H1 (cell line): ENCODE measurements around the gene TGFB1I1. TPM values are rescaled to one million over a fixed set of nuclear protein-coding genes. Genes with fewer than 3 reads are reported as not detected.

Experiments used
- CTCF ChIA-PET: fragments of 300-600 bp; sonication (Branson Sonifier 250); formaldehyde crosslinking; loops from one replicate; lab custom pipeline; 2021; ENCODE audit not compliant: partially characterized antibody; lab: Charles Lee
- POLR2A ChIA-PET: fragments of 300-600 bp; sonication (Branson Sonifier 250); formaldehyde crosslinking; loops from one replicate; lab custom pipeline; 2021; ENCODE audit warnings: inconsistent platforms; ENCODE audit not compliant: partially characterized antibody; lab: Charles Lee
- DNase-seq, 2 experiments: peaks; one replicate each; pipeline versions ENCODE4 v3.0.0 to v3.0.0-alpha.2; 2010 to 2022; ENCODE audit warnings: low spot score in 2 of 2, low read depth in 1 of 2, mixed read lengths in 1 of 2
- FAIRE-seq: peaks from 2 replicates; lab custom pipeline; 2011; peaks lifted over from hg19 to GRCh38; lab: Jason Lieb, UNC
- H2AFZ ChIP-seq: 2 replicates; pipeline ENCODE4 v1.8.1; 2012; ENCODE audit warnings: low read length, inconsistent platforms
- H2AK5ac ChIP-seq: 2 replicates; pipeline ENCODE4 v1.6.1; 2013; ENCODE audit warnings: low read depth, low read length
- H2BK120ac ChIP-seq: replicated peaks from 2 replicates; pipeline ENCODE3; 2013; ENCODE audit warnings: low read depth, low read length, inconsistent platforms
- H2BK12ac ChIP-seq: 2 replicates; pipeline ENCODE4 v1.6.1; 2013; ENCODE audit warnings: low read depth, low read length
- H2BK15ac ChIP-seq: 2 replicates; pipeline ENCODE4 v1.6.1; 2013; ENCODE audit warnings: low read length
- H2BK20ac ChIP-seq: 2 replicates; pipeline ENCODE4 v1.6.1; 2013; ENCODE audit warnings: low read length
- H2BK5ac ChIP-seq: 2 replicates; pipeline ENCODE4 v1.6.1; 2013; ENCODE audit warnings: low read depth, low read length
- H3K14ac ChIP-seq: 2 replicates; pipeline ENCODE4 v1.6.1; 2013; ENCODE audit warnings: inconsistent platforms; ENCODE audit not compliant: insufficient read length
- H3K18ac ChIP-seq: 2 replicates; pipeline ENCODE4 v1.6.1; 2013; ENCODE audit warnings: low read length; ENCODE audit errors: extremely low read depth
- H3K23ac ChIP-seq: 2 replicates; pipeline ENCODE4 v1.6.1; 2013; ENCODE audit warnings: inconsistent platforms; ENCODE audit not compliant: insufficient read length
- H3K23me2 ChIP-seq: 2 replicates; pipeline ENCODE4 v1.6.1; 2013; ENCODE audit warnings: low read depth, low read length
- H3K27ac ChIP-seq: 2 replicates; pipeline ENCODE4 v1.6.1; 2011; ENCODE audit warnings: low read depth, low read length, inconsistent platforms
- H3K27me3 ChIP-seq, 4 experiments: replicated peaks in 1 of 4; 1 replicate in 1 of 4; 2 replicates in 3 of 4; pipeline versions ENCODE4 v1.6.1 to v1.8.1; 2011 to 2013; ENCODE audit warnings: low read length in 3 of 4, mild to moderate bottlenecking in 3 of 4, inconsistent platforms in 2 of 4, mixed read lengths in 2 of 4, moderate library complexity in 1 of 4; ENCODE audit not compliant: control insufficient read depth in 3 of 4, insufficient read depth in 3 of 4; ENCODE audit errors: extremely low read depth in 1 of 4
- H3K36me3 ChIP-seq, 4 experiments: 2 replicates each; pipeline versions ENCODE4 v1.6.1 to v1.8.1; 2011 to 2013; ENCODE audit warnings: mild to moderate bottlenecking in 4 of 4, low read length in 3 of 4, moderate library complexity in 2 of 4, control low read depth in 1 of 4, inconsistent platforms in 1 of 4; ENCODE audit not compliant: insufficient read depth in 4 of 4, control insufficient read depth in 2 of 4
- H3K4ac ChIP-seq: replicated peaks from 2 replicates; pipeline ENCODE3; 2013; ENCODE audit warnings: low read length, low read depth, mixed read lengths, inconsistent platforms; ENCODE audit not compliant: insufficient read length
- H3K4me1 ChIP-seq, 4 experiments: replicated peaks in 1 of 4; 1 replicate in 1 of 4; 2 replicates in 3 of 4; pipeline versions ENCODE4 v1.6.1 to v1.8.1; 2011 to 2013; ENCODE audit warnings: low read length in 3 of 4, inconsistent platforms in 2 of 4, mixed read lengths in 1 of 4; ENCODE audit not compliant: insufficient read depth in 4 of 4, control insufficient read depth in 3 of 4
- H3K4me2 ChIP-seq, 2 experiments: 2 replicates each; pipeline versions ENCODE4 v1.6.1 to v1.8.1; 2011 to 2013; ENCODE audit warnings: low read depth in 2 of 2, low read length in 2 of 2, control low read depth in 1 of 2, inconsistent platforms in 1 of 2, mild to moderate bottlenecking in 1 of 2; ENCODE audit not compliant: insufficient read depth in 1 of 2
- H3K4me3 ChIP-seq, 4 experiments: fragments of 200-600, 300-600 bp in 1 of 4; sonication (generic), shearing (Covaris generic), sonication (Bioruptor Twin) in 1 of 4; 2 replicates each; pipeline versions ENCODE4 v1.5.1 to v1.8.1; 2011 to 2016; ENCODE audit warnings: low read length in 4 of 4, low read depth in 3 of 4, control low read depth in 2 of 4, inconsistent platforms in 2 of 4, mild to moderate bottlenecking in 2 of 4, mixed read lengths in 1 of 4, moderate library complexity in 1 of 4; ENCODE audit not compliant: insufficient read depth in 2 of 4; ENCODE audit errors: extremely low read depth in 1 of 4
- H3K56ac ChIP-seq: replicated peaks from 2 replicates; pipeline ENCODE3; 2013; ENCODE audit warnings: low read depth, mild to moderate bottlenecking, mixed read lengths, low read length, inconsistent platforms; ENCODE audit not compliant: insufficient read length
- H3K79me1 ChIP-seq: 2 replicates; pipeline ENCODE4 v1.6.1; 2013; ENCODE audit warnings: low read depth, low read length, control low read depth
- H3K79me2 ChIP-seq, 2 experiments: 2 replicates each; pipeline versions ENCODE4 v1.6.1 to v1.8.1; 2012 to 2013; ENCODE audit warnings: low read length in 2 of 2, mild to moderate bottlenecking in 2 of 2, inconsistent platforms in 1 of 2; ENCODE audit not compliant: insufficient read depth in 2 of 2, control insufficient read depth in 1 of 2
- H3K9ac ChIP-seq, 4 experiments: replicated peaks in 1 of 4; 1 replicate in 1 of 4; 2 replicates in 3 of 4; pipeline versions ENCODE4 v1.6.1 to v1.8.1; 2011 to 2013; ENCODE audit warnings: low read depth in 3 of 4, low read length in 3 of 4, control low read depth in 2 of 4, mild to moderate bottlenecking in 2 of 4, moderate library complexity in 2 of 4, inconsistent platforms in 1 of 4; ENCODE audit errors: extremely low read depth in 1 of 4
- H3K9me3 ChIP-seq, 2 experiments: 2 replicates each; pipeline versions ENCODE4 v1.6.1 to v1.8.1; 2012 to 2013; ENCODE audit warnings: mild to moderate bottlenecking in 2 of 2, moderate library complexity in 2 of 2, control low read depth in 1 of 2, inconsistent platforms in 1 of 2, low read depth in 1 of 2, low read length in 1 of 2, mixed read lengths in 1 of 2; ENCODE audit not compliant: insufficient read depth in 2 of 2
- H4K20me1 ChIP-seq, 2 experiments: replicated peaks in 1 of 2; 2 replicates each; pipeline versions ENCODE3 to v1.8.1; 2011 to 2013; ENCODE audit warnings: inconsistent platforms in 2 of 2, low read length in 2 of 2, mild to moderate bottlenecking in 1 of 2; ENCODE audit not compliant: insufficient read depth in 2 of 2, control insufficient read depth in 1 of 2
- H4K5ac ChIP-seq: 2 replicates; pipeline ENCODE4 v1.6.1; 2013; ENCODE audit warnings: low read length, low read depth, mixed read lengths, inconsistent platforms; ENCODE audit not compliant: insufficient read length
- H4K8ac ChIP-seq: 2 replicates; pipeline ENCODE4 v1.8.0; 2013; ENCODE audit warnings: mild to moderate bottlenecking, moderate library complexity, low read length, inconsistent platforms; ENCODE audit not compliant: insufficient read depth; ENCODE audit errors: extremely low read depth
- H4K91ac ChIP-seq: replicated peaks from 2 replicates; pipeline ENCODE3; 2013; ENCODE audit warnings: low read length, mixed read lengths, inconsistent platforms; ENCODE audit not compliant: insufficient read length
- ASH2L ChIP-seq: fragments of 200-600, 300-600 bp; sonication (generic); IDR thresholded peaks from one replicate; pipeline ENCODE4 v1.7.1; 2017; ENCODE audit warnings: low read length
- BACH1 ChIP-seq: IDR thresholded peaks from 2 replicates; pipeline ENCODE4 v1.6.1; 2012; ENCODE audit warnings: low read length, improper control_type of control experiment
- BRCA1 ChIP-seq: IDR thresholded peaks from 2 replicates; pipeline ENCODE4 v1.6.1; 2012; ENCODE audit warnings: low read depth, low read length, improper control_type of control experiment
- CBX5 ChIP-seq: fragments of 300-800, 300-1000 bp; sonication (generic); IDR thresholded peaks from 2 replicates; pipeline ENCODE4 v1.7.1; 2016; ENCODE audit warnings: antibody characterized with exemption, low read length, low read depth
- CEBPB ChIP-seq: IDR thresholded peaks from 2 replicates; pipeline ENCODE4 v1.6.1; 2012; ENCODE audit warnings: low read depth, low read length
- CHD2 ChIP-seq: IDR thresholded peaks from 2 replicates; pipeline ENCODE4 v1.6.1; 2012; ENCODE audit warnings: low read length, improper control_type of control experiment
- JUND ChIP-seq: IDR thresholded peaks from 2 replicates; pipeline ENCODE4 v1.6.1; 2011; ENCODE audit warnings: mild to moderate bottlenecking, improper control_type of control experiment, low read length
- RBBP5 ChIP-seq: IDR thresholded peaks from 2 replicates; pipeline ENCODE4 v1.7.1; 2012; ENCODE audit warnings: low read depth, mild to moderate bottlenecking, inconsistent platforms, low read length, moderate library complexity, borderline replicate concordance
- SP2 ChIP-seq: IDR thresholded peaks from 2 replicates; pipeline ENCODE4 v1.6.1; 2012; ENCODE audit warnings: mild to moderate bottlenecking, low read length, inconsistent platforms
- SUZ12 ChIP-seq: fragments of 200-600 bp; sonication (generic); IDR thresholded peaks from 2 replicates; pipeline ENCODE4 v1.6.1; 2012; ENCODE audit warnings: mild to moderate bottlenecking, inconsistent platforms, low read length, moderate library complexity, mixed read lengths
- TAF1 ChIP-seq: IDR thresholded peaks from 2 replicates; pipeline ENCODE4 v1.6.1; 2011; ENCODE audit warnings: mild to moderate bottlenecking, low read depth, low read length
- WGBS, 2 experiments: shearing (Covaris generic) in 1 of 2; methylation state at CpG; one replicate each; pipeline versions ENCODE4 v1.1.6 to v1.1.7; 2013 to 2015; ENCODE audit warnings: low lambda C conversion rate in 2 of 2, mixed read lengths in 2 of 2, inconsistent platforms in 1 of 2, low coverage in 1 of 2, missing lambda C conversion rate in 1 of 2; ENCODE audit not compliant: insufficient replicate concordance in 2 of 2, insufficient coverage in 1 of 2, insufficient read length in 1 of 2; ENCODE audit errors: extremely low coverage in 1 of 2, missing lambda C conversion rate in 1 of 2; 5-methylcytosine and 5-hydroxymethylcytosine counted together
- polyA plus RNA-seq, 7 experiments: library from polyadenylated mRNA; depleted of rRNA in 3 of 7; stranded (reverse) in 5 of 7; unstranded in 2 of 7; fragments of >200 nt in 5 of 7; fragments of 200-250 nt in 2 of 7; gene quantifications; 1 replicate in 5 of 7; 2 replicates in 1 of 7; 4 replicates in 1 of 7; pipeline versions ENCODE4 v1.2.1 to v1.2.3, GENCODE V29; 2011 to 2013; ENCODE audit warnings: missing spikeins in 2 of 7, mixed read lengths in 2 of 7
- total RNA-seq: library from RNA; stranded (reverse); fragmentation: NEBNext Ultra II Directional; extraction: Animal tissue kit (Norgen Biotek cat#: 25700); gene quantifications from 2 replicates; pipeline ENCODE4 v1.2.1, GENCODE V29; 2021
- TF ChIP-seq, protein P1 (sequence below): IDR thresholded peaks from 2 replicates; pipeline ENCODE4 v1.6.1; 2012; ENCODE audit warnings: low read length, inconsistent platforms
- TF ChIP-seq, protein P2 (sequence below): IDR thresholded peaks from 2 replicates; pipeline ENCODE4 v1.6.1; 2012; ENCODE audit warnings: inconsistent platforms

The TGFB1I1 gene
- total and polyA plus RNA-seq, 2 of the 8 experiments (the other 6 are each of a cell fraction or from before 2014, with no cell fraction given): 5.6 to 5.8 TPM

DNA sequence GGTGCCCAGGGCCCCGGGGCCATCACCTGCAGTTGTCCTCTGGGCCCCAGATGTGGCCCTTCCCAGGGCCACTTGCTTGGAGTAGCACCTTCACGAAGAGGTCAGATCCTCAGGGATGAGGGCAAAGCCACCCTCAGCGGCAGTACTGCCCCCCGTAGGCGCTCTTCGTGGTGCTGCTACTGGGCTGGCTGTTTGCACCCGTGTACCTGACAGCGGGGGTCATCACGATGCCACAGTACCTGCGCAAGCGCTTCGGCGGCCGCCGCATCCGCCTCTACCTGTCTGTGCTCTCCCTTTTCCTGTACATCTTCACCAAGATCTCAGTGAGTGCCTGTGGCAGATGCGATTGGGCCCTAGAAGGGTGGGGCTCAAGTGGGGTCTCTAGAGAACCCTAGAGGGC is 13.6 kb downstream of the TGFB1I1 start:
- H3K27me3 ChIP-seq: peaks cover 14 to 65% (median 46%) of the 10 kb centered on the region in 4 experiments
- peaks cover 0 to 18% of the 10 kb centered on the region in 2 experiments for H4K20me1 ChIP-seq
- H2BK120ac ChIP-seq: no peak overlapping the region
- no peak overlapping the region for H2AFZ ChIP-seq
- H3K4me3 ChIP-seq: no peak overlapping the region
- H2BK15ac ChIP-seq: no peak overlapping the region
- peaks cover 0 to 8% (median 5%) of the 10 kb centered on the region in 4 experiments; a peak in 5 of 7 replicates for H3K4me1 ChIP-seq
- H3K23ac ChIP-seq: no peak overlapping the region
- no peak overlapping the region for H3K27ac ChIP-seq
- FAIRE-seq: no peak
- no peak overlapping the region for H3K9ac ChIP-seq
- WGBS, 2 experiments: 93% methylated on average over 13 of the region's 17 CpGs; no CpG with 5 or more reads in 1 of the 2 experiments
- no peaks in the 10 kb centered on the region for H3K9me3 ChIP-seq
- DNase-seq: no peak
- no peak overlapping the region for H3K4ac ChIP-seq
- H2BK12ac ChIP-seq: no peak overlapping the region
- H3K23me2 ChIP-seq: peaks cover 15% of the 10 kb centered on the region
- no peak overlapping the region for H4K5ac ChIP-seq
- H2BK5ac ChIP-seq: no peak overlapping the region
- H2BK20ac ChIP-seq: no peak overlapping the region
- no peak overlapping the region for H3K4me2 ChIP-seq
- no peak overlapping the region for H3K14ac ChIP-seq
- H3K56ac ChIP-seq: no peak overlapping the region
- H3K18ac ChIP-seq: no peak overlapping the region
- H2AK5ac ChIP-seq: no peak overlapping the region
- ChIA-PET CTCF (interaction anchor here (0.7 to 3.5 kb wide), 5 partner anchors 8 to 227 kb away, joined by 3 to 12 read pairs (median 4); a partner anchor contains a TSS), POLR2A (interaction anchor here (1.5 to 7.9 kb wide), 3 partner anchors 9 to 22 kb away, joined by 4 to 69 read pairs (median 31); no protein-coding TSS in a partner anchor)
- no peak overlapping the region for H4K8ac ChIP-seq
- no peaks in the 10 kb centered on the region for H3K79me2 ChIP-seq
- H4K91ac ChIP-seq: no peak overlapping the region
- no peaks in the 10 kb centered on the region for H3K36me3 ChIP-seq
- no peaks in the 10 kb centered on the region for H3K79me1 ChIP-seq
- no peak for TF ChIP-seq BACH1
- TF ChIP-seq, protein P1, sequence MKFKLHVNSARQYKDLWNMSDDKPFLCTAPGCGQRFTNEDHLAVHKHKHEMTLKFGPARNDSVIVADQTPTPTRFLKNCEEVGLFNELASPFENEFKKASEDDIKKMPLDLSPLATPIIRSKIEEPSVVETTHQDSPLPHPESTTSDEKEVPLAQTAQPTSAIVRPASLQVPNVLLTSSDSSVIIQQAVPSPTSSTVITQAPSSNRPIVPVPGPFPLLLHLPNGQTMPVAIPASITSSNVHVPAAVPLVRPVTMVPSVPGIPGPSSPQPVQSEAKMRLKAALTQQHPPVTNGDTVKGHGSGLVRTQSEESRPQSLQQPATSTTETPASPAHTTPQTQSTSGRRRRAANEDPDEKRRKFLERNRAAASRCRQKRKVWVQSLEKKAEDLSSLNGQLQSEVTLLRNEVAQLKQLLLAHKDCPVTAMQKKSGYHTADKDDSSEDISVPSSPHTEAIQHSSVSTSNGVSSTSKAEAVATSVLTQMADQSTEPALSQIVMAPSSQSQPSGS: no peak
- no peak for TF ChIP-seq ASH2L
- TF ChIP-seq CEBPB: no peak
- TF ChIP-seq SP2: no peak
- TF ChIP-seq CHD2: no peak
- no peak for TF ChIP-seq JUND
- TF ChIP-seq SUZ12: no peak
- TF ChIP-seq, protein P2, sequence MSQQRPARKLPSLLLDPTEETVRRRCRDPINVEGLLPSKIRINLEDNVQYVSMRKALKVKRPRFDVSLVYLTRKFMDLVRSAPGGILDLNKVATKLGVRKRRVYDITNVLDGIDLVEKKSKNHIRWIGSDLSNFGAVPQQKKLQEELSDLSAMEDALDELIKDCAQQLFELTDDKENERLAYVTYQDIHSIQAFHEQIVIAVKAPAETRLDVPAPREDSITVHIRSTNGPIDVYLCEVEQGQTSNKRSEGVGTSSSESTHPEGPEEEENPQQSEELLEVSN: no peak
- no peak for TF ChIP-seq BRCA1
- no peak for TF ChIP-seq CBX5
- TF ChIP-seq RBBP5: no peak
- TF ChIP-seq TAF1: no peak
